ENCODE results near the gene ART1. TPM values are rescaled to one million over a fixed set of nuclear protein-coding genes. Genes with fewer than 3 reads are reported as not detected.

ART1 gene
- total and polyA plus RNA-seq, 2 of the 4 experiments (the other 2 are of a cell fraction) = not detected

- DNase-seq = no peak
- Histone ChIP-seq H4K8ac (ENCODE audit: low read depth in 2 of 2, low read length in 2 of 2) (no peak overlapping the region), H3K4me3 (ENCODE audit: insufficient read depth, low read depth, low read length) (no peak overlapping the region), H3K18ac (ENCODE audit: low read depth, low read length) (no peak overlapping the region), H3K4ac (ENCODE audit: low read depth, low read length) (no peak overlapping the region), H4K91ac (ENCODE audit: insufficient read depth, low read depth, low read length) (no peak overlapping the region), H3K9me1 (ENCODE audit: insufficient read depth, low read length) (peaks cover 10% of the 10 kb centered on the region; the same call in 1 of the 2 replicates), H3K9me3 (ENCODE audit: control insufficient read depth, insufficient read depth, low read length) (no peaks in the 10 kb centered on the region), H3K23ac (ENCODE audit: low read depth, low read length) (no peak overlapping the region), H4K5ac (ENCODE audit: low read depth, low read length) (no peak overlapping the region), H4K20me1 (ENCODE audit: insufficient read depth, low read length) (no peaks in the 10 kb centered on the region; the same call in 1 of the 2 replicates), H3K9ac (ENCODE audit: low read depth, low read length) (no peak overlapping the region), H3K36me3 (ENCODE audit: control insufficient read depth, insufficient read depth, low read length) (peaks cover 64% of the 10 kb centered on the region), H3K4me1 (ENCODE audit: control insufficient read depth, insufficient read depth, low read length) (peaks cover 3% of the 10 kb centered on the region; the same call in 1 of the 2 replicates), H2BK5ac (ENCODE audit: low read depth, low read length, poor library complexity, severe bottlenecking) (no peak overlapping the region), H3K14ac (replicated peaks; ENCODE audit: low read depth, low read length) (no peak overlapping the region), H3K27ac (ENCODE audit: insufficient read depth, low read length) (no peak overlapping the region), H2BK20ac (ENCODE audit: low read depth, low read length) (no peak overlapping the region), H2BK15ac (ENCODE audit: low read depth, low read length) (no peak overlapping the region), H3K56ac (ENCODE audit: extremely low read depth, insufficient read depth, low read length) (no peak overlapping the region), H2BK120ac (ENCODE audit: low read depth, low read length) (no peak overlapping the region), H2AK9ac (replicated peaks; ENCODE audit: low read depth, low read length, poor library complexity) (no peak overlapping the region), H2AK5ac (ENCODE audit: low read depth, low read length) (no peak overlapping the region), H3K79me1 (ENCODE audit: low read depth in 1 of 2, low read length in 2 of 2) (peaks cover 17 to 18% of the 10 kb centered on the region in 2 experiments), H3K4me2 (ENCODE audit: low read depth, low read length) (no peak overlapping the region), H3K27me3 (ENCODE audit: control insufficient read depth, insufficient read depth, low read length) (no peaks in the 10 kb centered on the region), H2AFZ (replicated peaks; ENCODE audit: low read length, poor library complexity) (no peak overlapping the region)
- TF ChIP-seq SMC3 (IDR thresholded peaks at IDR 0.05; ENCODE audit: low read depth, low read length) = no peak
- TF ChIP-seq POLR2A (IDR thresholded peaks at IDR 0.05; ENCODE audit: low read depth, low read length) = no peak
- TF ChIP-seq, protein P1, sequence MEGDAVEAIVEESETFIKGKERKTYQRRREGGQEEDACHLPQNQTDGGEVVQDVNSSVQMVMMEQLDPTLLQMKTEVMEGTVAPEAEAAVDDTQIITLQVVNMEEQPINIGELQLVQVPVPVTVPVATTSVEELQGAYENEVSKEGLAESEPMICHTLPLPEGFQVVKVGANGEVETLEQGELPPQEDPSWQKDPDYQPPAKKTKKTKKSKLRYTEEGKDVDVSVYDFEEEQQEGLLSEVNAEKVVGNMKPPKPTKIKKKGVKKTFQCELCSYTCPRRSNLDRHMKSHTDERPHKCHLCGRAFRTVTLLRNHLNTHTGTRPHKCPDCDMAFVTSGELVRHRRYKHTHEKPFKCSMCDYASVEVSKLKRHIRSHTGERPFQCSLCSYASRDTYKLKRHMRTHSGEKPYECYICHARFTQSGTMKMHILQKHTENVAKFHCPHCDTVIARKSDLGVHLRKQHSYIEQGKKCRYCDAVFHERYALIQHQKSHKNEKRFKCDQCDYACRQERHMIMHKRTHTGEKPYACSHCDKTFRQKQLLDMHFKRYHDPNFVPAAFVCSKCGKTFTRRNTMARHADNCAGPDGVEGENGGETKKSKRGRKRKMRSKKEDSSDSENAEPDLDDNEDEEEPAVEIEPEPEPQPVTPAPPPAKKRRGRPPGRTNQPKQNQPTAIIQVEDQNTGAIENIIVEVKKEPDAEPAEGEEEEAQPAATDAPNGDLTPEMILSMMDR (conservative IDR thresholded peaks at IDR 0.05; ENCODE audit: low read depth, low read length) = no peak
- no peak for TF ChIP-seq NFE2L2 (IDR thresholded peaks at IDR 0.05; ENCODE audit: low read depth, low read length)
- no peak for TF ChIP-seq MXI1 (IDR thresholded peaks at IDR 0.05; ENCODE audit: borderline replicate concordance, low read depth, low read length)
- TF ChIP-seq FOS (IDR thresholded peaks at IDR 0.05; ENCODE audit: low read depth, low read length) = no peak
- TF ChIP-seq, protein P2, sequence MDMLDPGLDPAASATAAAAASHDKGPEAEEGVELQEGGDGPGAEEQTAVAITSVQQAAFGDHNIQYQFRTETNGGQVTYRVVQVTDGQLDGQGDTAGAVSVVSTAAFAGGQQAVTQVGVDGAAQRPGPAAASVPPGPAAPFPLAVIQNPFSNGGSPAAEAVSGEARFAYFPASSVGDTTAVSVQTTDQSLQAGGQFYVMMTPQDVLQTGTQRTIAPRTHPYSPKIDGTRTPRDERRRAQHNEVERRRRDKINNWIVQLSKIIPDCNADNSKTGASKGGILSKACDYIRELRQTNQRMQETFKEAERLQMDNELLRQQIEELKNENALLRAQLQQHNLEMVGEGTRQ (IDR thresholded peaks at IDR 0.05; ENCODE audit: low read depth, low read length) = no peak
- TF ChIP-seq MAFK (IDR thresholded peaks at IDR 0.05; ENCODE audit: low read depth, low read length) = no peak
- TF ChIP-seq RCOR1 (IDR thresholded peaks at IDR 0.05; ENCODE audit: insufficient replicate concordance, low read length) = no peak
- no peak for TF ChIP-seq RAD21 (IDR thresholded peaks at IDR 0.05; ENCODE audit: low read length)
- no peak for TF ChIP-seq ELK1 (IDR thresholded peaks at IDR 0.05; ENCODE audit: borderline replicate concordance, low read depth, low read length)
- no peak for TF ChIP-seq MAZ (IDR thresholded peaks at IDR 0.05; ENCODE audit: borderline replicate concordance, low read depth, low read length)
- TF ChIP-seq RFX5 (IDR thresholded peaks at IDR 0.05; ENCODE audit: low read depth, low read length) = no peak
- TF ChIP-seq CHD1 (IDR thresholded peaks at IDR 0.05; ENCODE audit: low read depth, low read length) = no peak
- dilution Hi-C loops (cut with HindIII; ENCODE audit: low sequenced_read_pairs, unreplicated experiment) (no loop called here), in situ Hi-C loops (cut with MboI; ENCODE audit: low sequenced_read_pairs) (no loop called here), intact Hi-C loops (cut with micrococcal nuclease) (no loop called here)
- ChIA-PET CTCF (no interaction called here), POLR2A (ENCODE audit: unreplicated experiment) (no interaction called here)
- WGBS, 2 experiments (ENCODE audit: extremely low coverage in 2 of 2, insufficient read length in 1 of 2) = 100% methylated on average over 9 of the region's 11 CpGs; no CpG with 5 or more reads in 1 of the 2 experiments
- no TSS peak for BruUV-seq (replicated peaks)
- no peak for ATAC-seq (ENCODE audit: low read depth)
These were observed 31.0 kb downstream of the ART1 start for GRCh38 chr11:3675971-3676370.

Measured in IMR-90 (cell line).